Neural cell (in vitro differentiated cells): ENCODE data around the gene OPRL1. TPM values are rescaled to one million over a fixed set of nuclear protein-coding genes. Genes with fewer than 3 reads are reported as not detected.

Source experiments
- H2AFZ ChIP-seq: fragments of 200-600, 300-800 bp; sonication (generic), shearing (Covaris generic); 2 replicates; pipeline ENCODE4 v1.6.0; 2014; ENCODE audit warnings: low read depth, mild to moderate bottlenecking, antibody characterized with exemption, low read length, moderate library complexity
- H3F3A ChIP-seq: fragments of 200-600 bp; shearing (Covaris generic); 2 replicates; pipeline ENCODE4 v1.6.1; 2016; ENCODE audit warnings: mild to moderate bottlenecking, moderate library complexity, mixed read lengths, antibody characterized with exemption, low read length; ENCODE audit not compliant: insufficient read depth, poor library complexity, severe bottlenecking
- H3K27ac ChIP-seq: fragments of 200-600, 300-800 bp; sonication (generic), shearing (Covaris generic); 2 replicates; pipeline ENCODE4 v1.5.1; 2014; ENCODE audit warnings: mild to moderate bottlenecking, low read length, moderate library complexity
- H3K27me3 ChIP-seq: fragments of 300-800, 200-600 bp; sonication (generic), shearing (Covaris generic); 2 replicates; pipeline ENCODE4 v1.6.0; 2014; ENCODE audit warnings: mild to moderate bottlenecking, low read depth, low read length, moderate library complexity; ENCODE audit not compliant: insufficient read depth
- H3K36me3 ChIP-seq: fragments of 300-800, 200-600 bp; sonication (generic), shearing (Covaris generic); 2 replicates; pipeline ENCODE4 v1.5.1; 2014; ENCODE audit warnings: mild to moderate bottlenecking, antibody characterized with exemption, low read length, moderate library complexity; ENCODE audit not compliant: insufficient read depth
- H3K4me2 ChIP-seq: fragments of 300-800, 200-600 bp; sonication (generic), shearing (Covaris generic); 2 replicates; pipeline ENCODE4 v1.6.0; 2014; ENCODE audit warnings: mild to moderate bottlenecking, low read length
- H3K4me3 ChIP-seq: fragments of 300-800, 200-600 bp; sonication (generic), shearing (Covaris generic); 2 replicates; pipeline ENCODE4 v1.5.1; 2014; ENCODE audit warnings: mild to moderate bottlenecking, low read length, moderate library complexity
- H3K79me2 ChIP-seq: fragments of 200-600 bp; shearing (Covaris generic); replicated peaks from 2 replicates; pipeline ENCODE4 v1.6.0; 2014; ENCODE audit warnings: mild to moderate bottlenecking, low read length, moderate library complexity; ENCODE audit not compliant: insufficient read depth
- H3K9ac ChIP-seq: fragments of 300-800, 200-600 bp; sonication (generic), shearing (Covaris generic); 2 replicates; pipeline ENCODE4 v1.6.1; 2016; ENCODE audit warnings: mild to moderate bottlenecking, low read length, mixed read lengths
- H3K9me2 ChIP-seq: fragments of 200-600 bp; shearing (Covaris generic); 2 replicates; pipeline ENCODE4 v1.6.1; 2016; ENCODE audit warnings: mild to moderate bottlenecking, low read length, mixed read lengths; ENCODE audit not compliant: insufficient read depth
- H3K9me3 ChIP-seq: fragments of 200-600, 300-800 bp; sonication (generic), shearing (Covaris generic); 2 replicates; pipeline ENCODE4 v1.6.1; 2016; ENCODE audit warnings: mild to moderate bottlenecking, mixed run types, low read length, moderate library complexity, mixed read lengths
- H4K20me1 ChIP-seq: fragments of 200-600 bp; shearing (Covaris generic); 2 replicates; pipeline ENCODE4 v1.6.1; 2016; ENCODE audit warnings: mild to moderate bottlenecking, mixed run types; ENCODE audit not compliant: insufficient read depth
- EP300 ChIP-seq: fragments of 450-650 bp; conservative IDR thresholded peaks from 2 replicates; pipeline ENCODE4 v1.6.1; 2014; ENCODE audit warnings: antibody characterized with exemption, mild to moderate bottlenecking, moderate library complexity; ENCODE audit not compliant: poor library complexity, severe bottlenecking
- EZH2 ChIP-seq: fragments of 200-600, 300-800 bp; shearing (Covaris generic), sonication (generic); IDR thresholded peaks from 2 replicates; pipeline ENCODE4 v1.6.1; 2014; ENCODE audit warnings: antibody characterized with exemption, low read length, borderline replicate concordance, mild to moderate bottlenecking; ENCODE audit not compliant: insufficient read depth, poor library complexity, severe bottlenecking
- MXI1 ChIP-seq: fragments of 450-650 bp; conservative IDR thresholded peaks from 2 replicates; pipeline ENCODE4 v1.6.1; 2014; ENCODE audit warnings: antibody characterized with exemption, mild to moderate bottlenecking; ENCODE audit not compliant: poor library complexity, severe bottlenecking
- POLR2AphosphoS5 ChIP-seq: IDR thresholded peaks from 2 replicates; pipeline ENCODE4 v1.6.1; 2012
- RAD21 ChIP-seq: fragments of 450-650 bp; conservative IDR thresholded peaks from 2 replicates; pipeline ENCODE4 v1.6.1; 2014; ENCODE audit warnings: antibody characterized with exemption, mild to moderate bottlenecking, moderate library complexity
- SMC3 ChIP-seq: fragments of 450-650 bp; conservative IDR thresholded peaks from 2 replicates; pipeline ENCODE4 v1.6.1; 2014; ENCODE audit warnings: antibody characterized with exemption, mild to moderate bottlenecking, moderate library complexity; ENCODE audit not compliant: poor library complexity
- TAF1 ChIP-seq: IDR thresholded peaks from 2 replicates; pipeline ENCODE4 v1.6.1; 2012; ENCODE audit warnings: low read depth
- polyA plus RNA-seq: library from polyadenylated mRNA; depleted of rRNA; stranded (reverse); fragments of >200 nt; gene quantifications from 2 replicates; pipeline ENCODE4 v1.2.3, GENCODE V29; 2014
- TF ChIP-seq, protein P1 (sequence below): IDR thresholded peaks from 2 replicates; pipeline ENCODE4 v1.6.1; 2012; ENCODE audit warnings: borderline replicate concordance
- TF ChIP-seq, protein P2 (sequence below): fragments of 450-650 bp; IDR thresholded peaks from 2 replicates; pipeline ENCODE4 v1.5.1; 2014; ENCODE audit warnings: antibody characterized with exemption, mild to moderate bottlenecking, moderate library complexity; ENCODE audit not compliant: poor library complexity, severe bottlenecking

OPRL1 gene
- polyA plus RNA-seq, 1 donor from 2014 or later: 18.3 TPM

DNA sequence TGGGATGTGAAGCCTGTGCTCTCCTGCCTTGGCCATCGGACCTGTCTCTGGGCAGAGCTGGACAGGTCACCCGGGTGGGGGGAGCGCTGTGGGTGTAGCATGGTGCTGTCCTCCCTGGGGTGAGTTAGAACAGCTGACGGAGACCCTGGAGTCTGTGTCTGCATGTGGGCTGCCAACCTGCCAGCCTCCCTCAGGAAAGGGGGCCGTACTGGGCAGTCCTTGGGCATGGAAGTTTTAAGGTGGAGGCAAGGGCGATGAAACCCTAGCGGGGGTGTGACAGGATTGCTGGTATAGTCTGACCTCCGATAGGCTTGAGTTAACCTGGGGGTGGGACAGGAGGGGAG, 32.9 kb upstream of the OPRL1 start:
- no peaks in the 10 kb centered on the region for H3K9me3 ChIP-seq
- H3K27ac ChIP-seq: no peak overlapping the region
- no peaks in the 10 kb centered on the region for H3K79me2 ChIP-seq
- H3K36me3 ChIP-seq: no peaks in the 10 kb centered on the region
- no peaks in the 10 kb centered on the region for H3K9me2 ChIP-seq
- no peaks in the 10 kb centered on the region for H4K20me1 ChIP-seq
- H3K9ac ChIP-seq: no peak overlapping the region
- H3F3A ChIP-seq: no peaks in the 10 kb centered on the region
- TF ChIP-seq, protein P1, sequence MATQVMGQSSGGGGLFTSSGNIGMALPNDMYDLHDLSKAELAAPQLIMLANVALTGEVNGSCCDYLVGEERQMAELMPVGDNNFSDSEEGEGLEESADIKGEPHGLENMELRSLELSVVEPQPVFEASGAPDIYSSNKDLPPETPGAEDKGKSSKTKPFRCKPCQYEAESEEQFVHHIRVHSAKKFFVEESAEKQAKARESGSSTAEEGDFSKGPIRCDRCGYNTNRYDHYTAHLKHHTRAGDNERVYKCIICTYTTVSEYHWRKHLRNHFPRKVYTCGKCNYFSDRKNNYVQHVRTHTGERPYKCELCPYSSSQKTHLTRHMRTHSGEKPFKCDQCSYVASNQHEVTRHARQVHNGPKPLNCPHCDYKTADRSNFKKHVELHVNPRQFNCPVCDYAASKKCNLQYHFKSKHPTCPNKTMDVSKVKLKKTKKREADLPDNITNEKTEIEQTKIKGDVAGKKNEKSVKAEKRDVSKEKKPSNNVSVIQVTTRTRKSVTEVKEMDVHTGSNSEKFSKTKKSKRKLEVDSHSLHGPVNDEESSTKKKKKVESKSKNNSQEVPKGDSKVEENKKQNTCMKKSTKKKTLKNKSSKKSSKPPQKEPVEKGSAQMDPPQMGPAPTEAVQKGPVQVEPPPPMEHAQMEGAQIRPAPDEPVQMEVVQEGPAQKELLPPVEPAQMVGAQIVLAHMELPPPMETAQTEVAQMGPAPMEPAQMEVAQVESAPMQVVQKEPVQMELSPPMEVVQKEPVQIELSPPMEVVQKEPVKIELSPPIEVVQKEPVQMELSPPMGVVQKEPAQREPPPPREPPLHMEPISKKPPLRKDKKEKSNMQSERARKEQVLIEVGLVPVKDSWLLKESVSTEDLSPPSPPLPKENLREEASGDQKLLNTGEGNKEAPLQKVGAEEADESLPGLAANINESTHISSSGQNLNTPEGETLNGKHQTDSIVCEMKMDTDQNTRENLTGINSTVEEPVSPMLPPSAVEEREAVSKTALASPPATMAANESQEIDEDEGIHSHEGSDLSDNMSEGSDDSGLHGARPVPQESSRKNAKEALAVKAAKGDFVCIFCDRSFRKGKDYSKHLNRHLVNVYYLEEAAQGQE: no peak
- TF ChIP-seq, protein P2, sequence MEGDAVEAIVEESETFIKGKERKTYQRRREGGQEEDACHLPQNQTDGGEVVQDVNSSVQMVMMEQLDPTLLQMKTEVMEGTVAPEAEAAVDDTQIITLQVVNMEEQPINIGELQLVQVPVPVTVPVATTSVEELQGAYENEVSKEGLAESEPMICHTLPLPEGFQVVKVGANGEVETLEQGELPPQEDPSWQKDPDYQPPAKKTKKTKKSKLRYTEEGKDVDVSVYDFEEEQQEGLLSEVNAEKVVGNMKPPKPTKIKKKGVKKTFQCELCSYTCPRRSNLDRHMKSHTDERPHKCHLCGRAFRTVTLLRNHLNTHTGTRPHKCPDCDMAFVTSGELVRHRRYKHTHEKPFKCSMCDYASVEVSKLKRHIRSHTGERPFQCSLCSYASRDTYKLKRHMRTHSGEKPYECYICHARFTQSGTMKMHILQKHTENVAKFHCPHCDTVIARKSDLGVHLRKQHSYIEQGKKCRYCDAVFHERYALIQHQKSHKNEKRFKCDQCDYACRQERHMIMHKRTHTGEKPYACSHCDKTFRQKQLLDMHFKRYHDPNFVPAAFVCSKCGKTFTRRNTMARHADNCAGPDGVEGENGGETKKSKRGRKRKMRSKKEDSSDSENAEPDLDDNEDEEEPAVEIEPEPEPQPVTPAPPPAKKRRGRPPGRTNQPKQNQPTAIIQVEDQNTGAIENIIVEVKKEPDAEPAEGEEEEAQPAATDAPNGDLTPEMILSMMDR: no peak
- TF ChIP-seq TAF1 (no peak), EP300 (no peak), RAD21 (no peak), MXI1 (no peak), SMC3 (no peak), POLR2AphosphoS5 (no peak), EZH2 (no peak)
- no peak overlapping the region for H2AFZ ChIP-seq
- no peak overlapping the region for H3K4me3 ChIP-seq
- no peak overlapping the region for H3K4me2 ChIP-seq
- peaks cover 90% of the 10 kb centered on the region for H3K27me3 ChIP-seq

DNA sequence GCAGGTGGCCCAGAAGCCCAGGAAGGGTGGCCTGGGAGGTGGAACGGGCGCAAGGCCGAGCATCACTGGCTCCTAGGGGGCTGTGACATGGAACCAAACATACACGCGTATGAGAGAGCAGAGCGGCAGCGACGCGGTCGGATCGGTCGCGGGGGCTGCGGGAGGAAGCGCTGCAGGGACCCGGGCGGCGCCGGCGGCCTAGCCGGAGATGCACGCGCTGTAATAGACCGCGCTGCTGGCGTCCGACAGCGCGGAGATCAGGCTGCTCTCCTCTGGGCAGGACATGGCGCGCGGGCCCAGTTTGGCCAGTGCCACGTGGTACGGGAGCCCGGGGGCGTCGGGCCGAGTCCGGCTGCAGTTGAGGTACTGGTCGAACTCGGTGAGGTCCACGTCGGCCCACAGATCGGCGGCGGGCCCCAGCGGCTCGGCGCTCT, 31.9 kb upstream of the OPRL1 start:
- H3K36me3 ChIP-seq: no peaks in the 10 kb centered on the region
- no peaks in the 10 kb centered on the region for H3F3A ChIP-seq
- TF ChIP-seq EP300: no peak
- no peak for TF ChIP-seq TAF1
- peak; percentile 37 for TF ChIP-seq EZH2
- no peak for TF ChIP-seq MXI1
- peaks cover 88% of the 10 kb centered on the region for H3K27me3 ChIP-seq
- no peak overlapping the region for H2AFZ ChIP-seq
- H3K4me2 ChIP-seq: no peak overlapping the region
- H4K20me1 ChIP-seq: no peaks in the 10 kb centered on the region
- peak overlapping the region; percentile 28 for H3K4me3 ChIP-seq
- H3K9me2 ChIP-seq: no peaks in the 10 kb centered on the region
- H3K27ac ChIP-seq: no peak overlapping the region
- no peaks in the 10 kb centered on the region for H3K9me3 ChIP-seq
- H3K79me2 ChIP-seq: no peaks in the 10 kb centered on the region
- H3K9ac ChIP-seq: no peak overlapping the region
